Thyroid gland (tissue), 4 donors: ENCODE data around the gene METRNL.

ENCODE experiments used
- POLR2A ChIP-seq, 2 donors: fragments of 450-650 bp; IDR thresholded peaks; one replicate each; pipeline ENCODE4 v1.6.1; 2017; ENCODE audit warnings: antibody characterized with exemption in 2 of 2, mild to moderate bottlenecking in 2 of 2, moderate library complexity in 1 of 2
- TF ChIP-seq, protein P1 (sequence below), 6 experiments: fragments of 200-600 bp in 3 of 6; fragments of 450-650 bp in 3 of 6; sonication (generic) in 3 of 6; IDR thresholded peaks; one replicate each; pipeline ENCODE4 v1.5.1; 2016 to 2019; ENCODE audit warnings: antibody characterized with exemption in 6 of 6, mild to moderate bottlenecking in 2 of 6, inconsistent platforms in 1 of 6, moderate library complexity in 1 of 6

DNA sequence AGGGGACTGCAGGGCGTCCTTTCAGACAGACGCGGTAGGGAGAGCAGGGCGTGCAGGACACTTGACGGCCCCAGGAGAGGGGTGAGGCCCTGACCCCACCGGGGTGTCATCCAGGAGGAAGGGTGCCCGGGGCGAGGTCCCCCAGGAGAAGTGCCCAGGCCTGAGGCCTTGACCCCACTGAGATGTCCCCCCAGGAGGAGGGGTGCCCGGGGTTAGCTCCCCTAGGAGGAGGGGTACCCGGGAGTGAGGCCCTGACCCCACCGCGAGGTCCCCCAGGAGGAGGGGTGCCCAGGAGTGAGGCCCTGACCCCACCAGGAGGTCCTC, 27.2 kb upstream of the METRNL start:
- TF ChIP-seq, protein P1, sequence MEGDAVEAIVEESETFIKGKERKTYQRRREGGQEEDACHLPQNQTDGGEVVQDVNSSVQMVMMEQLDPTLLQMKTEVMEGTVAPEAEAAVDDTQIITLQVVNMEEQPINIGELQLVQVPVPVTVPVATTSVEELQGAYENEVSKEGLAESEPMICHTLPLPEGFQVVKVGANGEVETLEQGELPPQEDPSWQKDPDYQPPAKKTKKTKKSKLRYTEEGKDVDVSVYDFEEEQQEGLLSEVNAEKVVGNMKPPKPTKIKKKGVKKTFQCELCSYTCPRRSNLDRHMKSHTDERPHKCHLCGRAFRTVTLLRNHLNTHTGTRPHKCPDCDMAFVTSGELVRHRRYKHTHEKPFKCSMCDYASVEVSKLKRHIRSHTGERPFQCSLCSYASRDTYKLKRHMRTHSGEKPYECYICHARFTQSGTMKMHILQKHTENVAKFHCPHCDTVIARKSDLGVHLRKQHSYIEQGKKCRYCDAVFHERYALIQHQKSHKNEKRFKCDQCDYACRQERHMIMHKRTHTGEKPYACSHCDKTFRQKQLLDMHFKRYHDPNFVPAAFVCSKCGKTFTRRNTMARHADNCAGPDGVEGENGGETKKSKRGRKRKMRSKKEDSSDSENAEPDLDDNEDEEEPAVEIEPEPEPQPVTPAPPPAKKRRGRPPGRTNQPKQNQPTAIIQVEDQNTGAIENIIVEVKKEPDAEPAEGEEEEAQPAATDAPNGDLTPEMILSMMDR (IDR thresholded peaks at IDR 0.05), result peak in 1 of 6 experiments; percentile 15
- no peak for TF ChIP-seq POLR2A (IDR thresholded peaks at IDR 0.05)
